ENCODE results near the gene VPS35L. TPM values are rescaled to one million over a fixed set of nuclear protein-coding genes. Genes with fewer than 3 reads are reported as not detected.

The VPS35L gene, protein sequence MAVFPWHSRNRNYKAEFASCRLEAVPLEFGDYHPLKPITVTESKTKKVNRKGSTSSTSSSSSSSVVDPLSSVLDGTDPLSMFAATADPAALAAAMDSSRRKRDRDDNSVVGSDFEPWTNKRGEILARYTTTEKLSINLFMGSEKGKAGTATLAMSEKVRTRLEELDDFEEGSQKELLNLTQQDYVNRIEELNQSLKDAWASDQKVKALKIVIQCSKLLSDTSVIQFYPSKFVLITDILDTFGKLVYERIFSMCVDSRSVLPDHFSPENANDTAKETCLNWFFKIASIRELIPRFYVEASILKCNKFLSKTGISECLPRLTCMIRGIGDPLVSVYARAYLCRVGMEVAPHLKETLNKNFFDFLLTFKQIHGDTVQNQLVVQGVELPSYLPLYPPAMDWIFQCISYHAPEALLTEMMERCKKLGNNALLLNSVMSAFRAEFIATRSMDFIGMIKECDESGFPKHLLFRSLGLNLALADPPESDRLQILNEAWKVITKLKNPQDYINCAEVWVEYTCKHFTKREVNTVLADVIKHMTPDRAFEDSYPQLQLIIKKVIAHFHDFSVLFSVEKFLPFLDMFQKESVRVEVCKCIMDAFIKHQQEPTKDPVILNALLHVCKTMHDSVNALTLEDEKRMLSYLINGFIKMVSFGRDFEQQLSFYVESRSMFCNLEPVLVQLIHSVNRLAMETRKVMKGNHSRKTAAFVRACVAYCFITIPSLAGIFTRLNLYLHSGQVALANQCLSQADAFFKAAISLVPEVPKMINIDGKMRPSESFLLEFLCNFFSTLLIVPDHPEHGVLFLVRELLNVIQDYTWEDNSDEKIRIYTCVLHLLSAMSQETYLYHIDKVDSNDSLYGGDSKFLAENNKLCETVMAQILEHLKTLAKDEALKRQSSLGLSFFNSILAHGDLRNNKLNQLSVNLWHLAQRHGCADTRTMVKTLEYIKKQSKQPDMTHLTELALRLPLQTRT
- total RNA-seq (62.1 and 63.6 TPM in 2 replicates), polyA plus RNA-seq (16.2 and 17.5 TPM in 2 replicates), polyA minus RNA-seq (17.2 and 26.5 TPM in 2 replicates)
- 20.6 TPM for total RNA-seq (2013)

DNA sequence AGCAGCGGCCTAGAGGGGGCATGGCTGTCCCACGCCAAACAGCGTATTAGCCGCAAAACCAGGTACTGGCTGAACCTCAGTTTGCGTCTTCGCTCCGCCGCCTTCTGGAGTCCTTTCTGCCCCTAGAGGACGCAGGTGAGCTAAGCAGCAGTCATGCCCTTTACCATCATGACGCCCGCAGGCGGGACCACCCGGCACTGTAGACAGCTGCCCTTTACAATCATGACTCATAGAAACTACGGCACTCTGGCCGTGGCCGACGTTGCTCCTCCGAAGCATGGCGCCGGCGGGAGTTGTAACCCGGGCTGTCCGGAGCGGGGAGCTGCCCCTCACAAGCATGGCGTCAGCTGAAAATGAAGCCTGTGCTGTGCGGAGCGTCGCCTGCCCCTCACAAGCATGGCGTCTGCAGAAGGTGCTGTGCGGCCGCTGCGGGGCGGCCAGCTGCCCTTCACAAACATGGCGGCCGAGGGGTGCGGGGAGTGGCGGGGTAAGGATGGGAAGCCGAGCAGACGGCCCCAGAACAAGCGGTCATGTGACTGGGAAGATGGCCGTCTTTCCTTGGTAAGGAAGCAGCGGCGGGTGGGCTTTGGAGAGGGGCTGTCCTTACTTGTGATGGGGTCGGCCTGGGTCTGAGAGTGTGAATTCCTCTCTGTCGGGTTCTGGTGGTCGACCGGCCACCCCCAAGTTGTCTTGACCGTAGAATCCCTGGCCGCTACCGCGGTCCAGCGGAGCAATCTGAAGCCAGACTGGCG, at the start of gene VPS35L:
Gene VPS35L (plus strand): TSS at position 518 of the 752 bp plus-strand sequence. CDS start 27 bp downstream, at position 545.
- Histone ChIP-seq H3K4me1 (ENCODE audit: control insufficient read depth in 2 of 2, insufficient read depth in 2 of 2, low read length in 2 of 2) (peaks cover 7 to 19% of the 10 kb centered on the region in 2 donors), H3K79me2 (ENCODE audit: control insufficient read depth, insufficient read depth, low read length) (peaks cover 11% of the 10 kb centered on the region), H3K27ac (ENCODE audit: low read length in 2 of 2) (peak within 1 kb of the TSS; percentile 81 to 88), H2AFZ (ENCODE audit: insufficient read depth, low read depth, low read length, poor library complexity, severe bottlenecking) (peak within 1 kb of the TSS; percentile 98), H3K4me3 (ENCODE audit: control extremely low read depth in 1 of 5, extremely low read depth in 1 of 5, insufficient read depth in 1 of 5, low read depth in 2 of 5, low read length in 4 of 5) (peak within 1 kb of the TSS; percentile 68 to 92 (median 87)), H4K20me1 (ENCODE audit: control insufficient read depth, insufficient read depth, low read length, poor library complexity, severe bottlenecking) (peaks cover 3% of the 10 kb centered on the region), H3K4me2 (replicated peaks; ENCODE audit: low read depth, low read length, poor library complexity, severe bottlenecking) (peak within 1 kb of the TSS; percentile 87), H3K9ac (ENCODE audit: low read length) (peak within 1 kb of the TSS; percentile 86), H3K27me3 (replicated peaks in 1 of 4; ENCODE audit: control extremely low read depth in 1 of 4, control insufficient read depth in 3 of 4, insufficient read depth in 4 of 4, low read length in 3 of 4) (no peaks in the 10 kb centered on the region), H3K36me3 (replicated peaks in 1 of 2; ENCODE audit: control extremely low read depth in 1 of 2, control insufficient read depth in 1 of 2, extremely low read depth in 1 of 2, insufficient read depth in 2 of 2, low read length in 1 of 2) (no peaks in the 10 kb centered on the region), H3K9me3 (ENCODE audit: control extremely low read depth in 1 of 3, control insufficient read depth in 2 of 3, insufficient read depth in 1 of 3, low read length in 2 of 3) (peaks cover 0 to 7% (median 0%) of the 10 kb centered on the region in 3 donors)
- intact Hi-C loops (cut with micrococcal nuclease): loop anchor here (1.0 to 10.0 kb wide), 6 partner anchors 32 to 1349 kb away; partner anchors contain the start of genes ARL6IP1, CCP110, DCUN1D3 and IQCK
- Mint-ChIP-seq H3K4me3 (peak within 1 kb of the TSS; percentile 93), H3K4me1 (peaks cover 24% of the 10 kb centered on the region), H3K27ac (peak within 1 kb of the TSS; percentile 93), H3K9me3 (ENCODE audit: insufficient read depth) (no peaks in the 10 kb centered on the region), H3K27me3 (no peaks in the 10 kb centered on the region)
- peak; percentile 94 for ATAC-seq (ENCODE audit: low read depth)
- WGBS (ENCODE audit: insufficient coverage): 0% methylated on average over 51 of the region's 53 CpGs
- CTCF ChIA-PET: interaction anchor here (0.8 to 6.3 kb wide), 19 partner anchors 9 to 830 kb away, joined by 3 to 55 read pairs (median 4); partner anchors contain the start of genes CCP110, GDE1, GPRC5B and IQCK
- POLR2A ChIA-PET: interaction anchor here (0.6 to 3.3 kb wide), 11 partner anchors 31 to 765 kb away, joined by 3 to 19 read pairs (median 4); partner anchors contain the start of genes ARL6IP1, CCP110, COQ7 and IQCK
- TF ChIP-seq, protein P1, sequence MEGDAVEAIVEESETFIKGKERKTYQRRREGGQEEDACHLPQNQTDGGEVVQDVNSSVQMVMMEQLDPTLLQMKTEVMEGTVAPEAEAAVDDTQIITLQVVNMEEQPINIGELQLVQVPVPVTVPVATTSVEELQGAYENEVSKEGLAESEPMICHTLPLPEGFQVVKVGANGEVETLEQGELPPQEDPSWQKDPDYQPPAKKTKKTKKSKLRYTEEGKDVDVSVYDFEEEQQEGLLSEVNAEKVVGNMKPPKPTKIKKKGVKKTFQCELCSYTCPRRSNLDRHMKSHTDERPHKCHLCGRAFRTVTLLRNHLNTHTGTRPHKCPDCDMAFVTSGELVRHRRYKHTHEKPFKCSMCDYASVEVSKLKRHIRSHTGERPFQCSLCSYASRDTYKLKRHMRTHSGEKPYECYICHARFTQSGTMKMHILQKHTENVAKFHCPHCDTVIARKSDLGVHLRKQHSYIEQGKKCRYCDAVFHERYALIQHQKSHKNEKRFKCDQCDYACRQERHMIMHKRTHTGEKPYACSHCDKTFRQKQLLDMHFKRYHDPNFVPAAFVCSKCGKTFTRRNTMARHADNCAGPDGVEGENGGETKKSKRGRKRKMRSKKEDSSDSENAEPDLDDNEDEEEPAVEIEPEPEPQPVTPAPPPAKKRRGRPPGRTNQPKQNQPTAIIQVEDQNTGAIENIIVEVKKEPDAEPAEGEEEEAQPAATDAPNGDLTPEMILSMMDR (IDR thresholded peaks at IDR 0.05): peak; percentile 92
- no peak for TF ChIP-seq EZH2 (IDR thresholded peaks at IDR 0.05; ENCODE audit: borderline replicate concordance, insufficient read depth, low read depth, low read length, poor library complexity, severe bottlenecking)
- DNase-seq: peak; percentile 99
